ENCODE measurements around the gene SMC1A.

The SMC1A gene

GRCh38 chrX:53376888-53377287, 45.6 kb downstream of the SMC1A start (continued):
- TF ChIP-seq TSHZ2 (CRISPR knock-in tag; IDR thresholded peaks at IDR 0.05): no peak
- no peak for TF ChIP-seq ZC3H10 (CRISPR knock-in tag; IDR thresholded peaks at IDR 0.05)
- no peak for TF ChIP-seq ZNF565 (CRISPR knock-in tag; conservative IDR thresholded peaks at IDR 0.05; ENCODE audit: low read depth)

- TF ChIP-seq TOX (CRISPR knock-in tag; IDR thresholded peaks at IDR 0.05; ENCODE audit: borderline replicate concordance): no peak
- TF ChIP-seq GLIS3 (CRISPR knock-in tag; IDR thresholded peaks at IDR 0.05): no peak
- no peak for TF ChIP-seq TSHZ2 (CRISPR knock-in tag; IDR thresholded peaks at IDR 0.05)
- TF ChIP-seq TCF4 (CRISPR knock-in tag; IDR thresholded peaks at IDR 0.05; ENCODE audit: borderline replicate concordance): no peak
- no peak for TF ChIP-seq CREB5 (CRISPR knock-in tag; IDR thresholded peaks at IDR 0.05; ENCODE audit: low read depth)
- TF ChIP-seq PPARA (CRISPR knock-in tag; IDR thresholded peaks at IDR 0.05; ENCODE audit: borderline replicate concordance): no peak
- TF ChIP-seq ZNF8 (CRISPR knock-in tag; IDR thresholded peaks at IDR 0.05): no peak
- TF ChIP-seq POU6F1 (CRISPR knock-in tag; IDR thresholded peaks at IDR 0.05; ENCODE audit: borderline replicate concordance, low read depth): no peak
- TF ChIP-seq ESRRG (CRISPR knock-in tag; IDR thresholded peaks at IDR 0.05): no peak
- no peak for TF ChIP-seq OSR1 (CRISPR knock-in tag; IDR thresholded peaks at IDR 0.05)
- no peak for TF ChIP-seq ZNF565 (CRISPR knock-in tag; conservative IDR thresholded peaks at IDR 0.05; ENCODE audit: low read depth)
- TF ChIP-seq ZFP3 (CRISPR knock-in tag; IDR thresholded peaks at IDR 0.05): no peak
- no peak for TF ChIP-seq SNAI2 (CRISPR knock-in tag; IDR thresholded peaks at IDR 0.05)
- TF ChIP-seq CSRNP3 (CRISPR knock-in tag; IDR thresholded peaks at IDR 0.05): no peak
- TF ChIP-seq CSDC2 (CRISPR knock-in tag; IDR thresholded peaks at IDR 0.05): no peak
- TF ChIP-seq ARNTL (CRISPR knock-in tag; IDR thresholded peaks at IDR 0.05; ENCODE audit: borderline replicate concordance, low read depth): no peak
- no peak for TF ChIP-seq PATZ1 (CRISPR knock-in tag; IDR thresholded peaks at IDR 0.05; ENCODE audit: borderline replicate concordance)
- ATAC-seq: no peak
Measured at GRCh38 chrX:53374923-53375322, 47.5 kb downstream of the SMC1A start.

All from SK-N-SH treated with all-trans-retinoic acid at 6 μM for 48 hours (cell line).